Hippocampal formation (tissue), 2 donors: ENCODE data around the gene TMPRSS11E.
"Not testable (repeated sequence)": the region's sequence is repeated elsewhere in the genome, so short reads cannot be mapped to it uniquely, and the experiment has no call there.

ENCODE experiments used
- DNase-seq, 2 donors: peaks; one replicate each; lab custom pipeline; 2025; lab: John Stamatoyannopoulos, UW

The TMPRSS11E gene

GRCh38 chr4:68447201-68447600 is at the start of gene TMPRSS11E:
TMPRSS11E (plus strand) TSS chr4:68447463; CDS start chr4:68447513, 50 bp downstream.
- DNase-seq: no peak

DNA sequence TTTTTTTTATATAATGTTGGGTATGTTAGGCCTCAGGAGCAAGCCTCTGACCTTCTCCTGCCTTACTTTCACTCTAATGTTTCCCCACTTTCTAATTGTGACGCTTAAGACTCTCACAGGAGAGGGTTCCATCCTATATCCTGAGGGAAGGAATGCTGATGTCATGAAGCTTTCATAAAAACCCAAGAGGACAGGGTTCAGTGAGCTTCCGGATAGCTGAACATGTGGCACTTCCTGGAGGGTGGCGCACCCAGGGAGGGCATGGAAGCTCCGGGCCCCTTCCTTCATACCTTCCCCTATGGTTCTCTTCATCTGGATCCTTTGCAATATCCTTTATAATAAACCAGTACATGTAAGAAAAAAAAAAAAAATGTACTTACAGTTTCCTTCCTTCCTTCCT is 48.0 kb upstream of the TMPRSS11E start:
- no peak for DNase-seq

DNA sequence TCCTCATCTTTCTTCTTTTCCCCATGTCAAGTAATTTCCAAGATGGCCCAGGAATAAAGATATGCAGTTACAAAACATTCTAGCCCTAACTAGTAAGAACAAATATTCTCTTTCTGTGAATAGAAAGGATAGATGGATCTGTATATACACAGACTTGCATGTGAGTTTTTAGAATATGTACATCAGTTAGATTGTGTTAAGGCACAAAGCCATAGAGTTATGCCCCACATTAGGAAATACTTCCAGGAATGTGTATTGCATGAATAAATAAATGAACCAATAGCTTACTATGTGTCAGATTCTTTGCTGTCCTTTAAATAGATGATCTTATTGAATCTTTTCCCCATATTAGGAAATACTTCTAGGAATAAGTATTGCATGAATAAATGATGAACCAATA is 46.0 kb upstream of the TMPRSS11E start:
- no peak for DNase-seq

GRCh38 chr4:68404153-68404552 is 43.1 kb upstream of the TMPRSS11E start:
- DNase-seq: no peak

DNA sequence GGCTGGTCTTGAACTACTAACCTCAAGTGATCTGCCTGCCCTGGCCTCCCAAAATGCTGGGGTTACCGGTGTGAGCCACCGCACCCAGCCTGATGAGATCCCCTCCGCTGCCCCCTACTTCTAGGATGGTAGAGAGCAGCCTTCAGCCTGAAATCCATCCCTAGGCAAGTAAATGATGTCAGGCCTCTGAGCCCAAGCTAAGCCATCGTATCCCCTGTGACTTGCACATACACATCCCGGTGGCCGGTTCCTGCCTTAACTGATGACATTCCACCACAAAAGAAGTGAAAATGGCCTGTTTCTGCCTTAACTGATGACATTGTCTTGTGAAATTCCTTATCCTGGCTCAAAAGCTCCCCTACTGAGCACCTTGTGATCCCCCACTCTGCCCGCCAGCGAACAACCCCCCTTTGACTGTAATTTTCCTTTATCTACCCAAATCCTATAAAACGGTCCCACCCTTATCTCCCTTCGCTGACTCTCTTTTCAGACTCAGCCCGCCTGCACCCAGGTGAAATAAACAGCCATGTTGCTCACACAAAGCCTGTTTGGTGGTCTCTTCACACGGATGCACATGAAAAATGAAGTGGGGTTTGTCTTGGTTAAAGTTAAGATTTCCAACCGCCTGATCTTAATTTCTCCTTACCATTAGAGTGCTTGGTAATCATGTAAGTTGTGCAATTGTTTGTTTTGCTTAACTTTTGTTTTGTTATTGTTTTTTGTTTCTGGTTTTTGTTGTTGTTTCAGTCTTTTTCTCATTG is 41.4 kb upstream of the TMPRSS11E start:
- DNase-seq: not testable (repeated sequence)

- no peak for DNase-seq
Observed at GRCh38 chr4:68406479-68406859, 40.8 kb upstream of the TMPRSS11E start.

DNA sequence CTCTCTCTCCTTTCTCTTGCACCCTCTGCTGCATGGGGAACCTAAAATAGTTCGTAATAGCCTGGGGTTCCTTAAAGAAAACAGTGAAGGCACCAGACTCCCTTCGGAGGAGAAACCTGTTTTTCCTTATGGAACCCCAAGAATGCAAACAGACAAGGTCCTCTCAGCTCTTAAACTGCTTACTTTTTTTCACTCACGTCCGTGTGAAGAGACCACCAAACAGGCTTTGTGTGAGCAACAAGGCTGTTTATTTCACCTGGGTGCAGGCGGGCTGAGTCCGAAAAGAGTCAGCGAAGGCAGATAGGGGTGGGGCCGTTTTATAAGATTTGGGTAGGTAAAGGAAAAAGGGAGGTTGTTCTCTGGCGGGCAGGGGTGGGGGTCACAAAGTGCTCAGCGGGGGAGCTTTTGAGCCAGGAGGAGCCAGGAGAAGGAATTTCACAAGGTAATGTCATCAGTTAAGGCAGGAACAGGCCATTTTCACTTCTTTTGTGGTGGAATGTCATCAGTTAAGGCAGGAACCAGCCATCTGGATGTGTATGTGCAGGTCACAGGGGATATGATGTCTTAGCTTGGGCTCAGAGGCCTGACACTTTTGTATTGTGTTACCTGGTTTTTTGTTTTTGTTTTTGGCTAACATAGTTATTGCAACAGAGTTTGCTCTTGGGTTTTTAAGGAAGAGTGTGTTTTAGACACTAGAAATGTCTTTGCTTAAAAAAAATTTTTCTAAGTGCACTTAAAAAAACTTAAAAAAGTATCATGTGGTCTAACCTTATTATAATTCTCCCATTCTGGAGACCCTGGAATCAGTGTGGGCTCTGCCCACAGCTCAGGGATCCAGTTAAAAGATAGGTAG is 40.0 kb upstream of the TMPRSS11E start:
- not testable (repeated sequence) for DNase-seq

- no peak for DNase-seq
Observed at GRCh38 chr4:68407868-68408190, 39.4 kb upstream of the TMPRSS11E start.

- no peak for DNase-seq
Observed at GRCh38 chr4:68410149-68410548, 37.1 kb upstream of the TMPRSS11E start.

DNA sequence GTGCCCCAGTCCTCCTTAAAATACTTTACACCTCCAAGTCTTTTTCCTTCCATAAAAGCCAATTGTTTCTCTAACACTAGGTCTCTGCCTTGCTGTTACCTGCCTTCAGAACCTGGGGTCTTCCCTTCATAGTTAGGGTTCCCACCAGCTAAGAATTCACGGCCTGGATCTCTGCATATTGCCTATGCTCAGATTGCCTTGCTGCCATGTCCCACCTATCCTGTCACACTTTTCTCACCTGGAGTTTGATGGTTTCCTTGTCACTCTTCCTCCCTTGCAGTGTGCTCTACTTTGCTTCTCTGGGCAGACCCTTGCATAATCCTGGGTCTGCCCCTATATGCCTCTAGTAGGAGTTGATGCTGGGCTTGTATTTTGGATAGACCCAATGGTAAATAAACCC is 36.6 kb upstream of the TMPRSS11E start:
- DNase-seq: no peak

- not testable (repeated sequence) for DNase-seq
Observed at GRCh38 chr4:68412031-68412430, 35.2 kb upstream of the TMPRSS11E start.

DNA sequence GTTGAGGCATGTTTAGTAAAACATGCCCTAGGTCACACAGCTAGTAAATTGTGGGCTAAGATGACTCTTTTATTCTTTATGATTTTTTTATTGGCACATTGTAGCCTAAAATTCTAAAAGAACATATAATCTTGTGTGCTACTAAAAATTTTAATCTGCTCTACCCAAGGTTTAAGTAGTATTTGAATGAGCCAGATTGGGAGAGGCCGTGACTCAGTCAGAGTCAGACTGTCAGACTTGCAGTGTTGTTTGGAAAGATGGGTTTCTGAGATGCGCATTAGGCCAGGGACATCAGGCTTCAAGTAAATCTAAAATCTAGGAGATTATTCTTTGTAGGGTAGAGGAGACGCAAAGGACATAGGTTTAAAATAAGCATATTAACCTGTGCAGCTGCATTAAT is 30.7 kb upstream of the TMPRSS11E start:
- DNase-seq: no peak

DNA sequence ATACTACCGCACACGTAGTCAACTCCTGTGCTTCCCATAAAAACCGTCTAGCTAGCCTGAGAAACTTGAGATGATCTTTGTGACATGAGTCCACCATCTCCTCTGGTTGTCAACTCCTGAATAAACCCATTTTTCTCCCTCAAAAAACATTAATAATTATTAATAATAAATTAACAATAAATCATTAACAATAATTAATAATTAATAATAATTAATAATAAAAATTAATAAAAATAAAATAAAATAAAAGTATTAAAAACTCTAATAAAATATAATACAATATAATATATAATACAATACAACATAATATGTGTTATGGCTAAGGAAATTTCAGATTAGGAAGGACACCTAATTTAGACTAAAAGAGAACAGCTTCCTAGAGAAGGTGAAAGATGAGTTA is 20.7 kb upstream of the TMPRSS11E start:
- DNase-seq: no peak

- no peak for DNase-seq
Observed at GRCh38 chr4:68430337-68430736, 16.9 kb upstream of the TMPRSS11E start.

DNA sequence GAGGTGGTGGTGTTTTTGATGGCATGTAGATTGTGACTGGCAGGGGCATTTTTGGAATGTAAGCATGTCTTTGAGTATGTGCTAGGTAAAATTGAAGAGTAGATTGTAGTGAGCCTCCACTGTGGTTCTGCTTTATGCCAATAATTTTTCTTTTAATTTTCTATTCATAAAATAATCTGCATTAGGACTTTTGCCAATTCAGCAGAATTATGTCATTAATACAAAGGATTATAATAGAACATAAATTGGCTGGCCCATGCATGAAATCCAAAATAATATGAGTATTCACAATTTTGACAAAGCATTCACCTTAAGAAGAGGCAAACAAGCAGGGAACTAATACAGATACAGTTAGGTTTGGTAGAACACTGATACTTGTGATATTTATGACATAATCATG is 14.9 kb upstream of the TMPRSS11E start:
- no peak for DNase-seq

- DNase-seq: no peak
Observed at GRCh38 chr4:68433582-68433981, 13.7 kb upstream of the TMPRSS11E start.

- DNase-seq: no peak
Observed at GRCh38 chr4:68434277-68434676, 13.0 kb upstream of the TMPRSS11E start.

GRCh38 chr4:68434836-68435235 is 12.4 kb upstream of the TMPRSS11E start:
- DNase-seq: no peak

DNA sequence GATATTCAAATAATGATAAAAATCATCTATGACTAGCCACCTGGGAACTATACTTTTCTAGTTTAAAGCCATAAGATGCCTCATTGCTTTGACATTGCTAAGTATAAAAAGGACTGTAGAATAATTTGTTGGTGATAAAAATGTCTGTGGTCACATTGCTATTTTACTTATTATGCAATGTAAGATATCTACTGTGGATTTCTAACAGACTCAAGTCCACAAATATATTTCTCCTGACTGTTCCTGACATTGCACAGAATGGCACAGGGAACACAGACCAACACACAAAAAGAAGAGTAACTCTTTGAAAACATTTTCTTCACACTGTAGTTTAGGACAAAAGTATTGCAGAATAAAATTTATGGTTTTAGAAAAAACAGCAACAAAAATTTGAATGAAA is 2.2 kb upstream of the TMPRSS11E start:
- DNase-seq: no peak

DNA sequence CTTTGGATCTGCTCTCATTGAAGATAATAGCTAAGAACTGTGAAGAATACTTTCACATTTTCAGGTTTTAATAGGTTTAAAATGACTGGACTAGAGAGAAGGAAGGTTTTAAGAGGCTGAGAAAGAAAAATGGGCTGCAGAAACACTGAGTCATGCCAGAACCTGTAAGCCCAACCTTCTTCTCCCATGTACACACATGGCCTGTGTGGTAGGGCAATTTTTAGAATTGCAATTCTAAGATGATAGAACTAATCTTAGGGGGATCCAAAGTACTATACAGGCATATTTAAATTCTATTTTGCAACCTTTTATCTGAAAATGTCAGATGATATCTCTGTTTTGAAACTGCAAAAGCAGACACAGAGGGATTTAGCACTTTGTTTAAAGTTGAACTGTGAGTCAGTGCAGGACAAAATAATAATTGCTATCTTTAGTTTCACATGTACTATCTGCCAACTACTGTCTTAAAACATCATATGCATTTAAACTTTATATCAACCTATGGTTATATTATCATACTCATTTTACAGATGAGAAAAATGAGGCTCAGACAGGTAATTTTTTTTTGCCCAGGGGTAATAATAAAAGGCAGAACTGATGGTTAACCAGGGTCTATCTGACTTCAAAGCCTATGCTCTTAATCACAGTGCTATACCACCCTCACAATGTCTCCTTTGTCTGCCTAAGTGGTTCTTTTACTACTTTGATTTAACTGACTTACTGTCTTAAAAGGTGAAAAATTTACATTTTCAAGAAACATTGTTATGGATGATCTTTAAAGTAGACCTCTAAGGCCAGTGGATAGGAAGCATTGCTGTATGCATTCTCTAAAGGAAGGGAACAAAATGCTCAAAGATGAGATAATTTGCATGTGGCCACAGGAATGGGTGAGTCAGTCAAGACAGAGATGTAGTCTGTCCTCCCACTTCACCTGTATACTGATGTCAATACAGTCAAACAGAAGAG is 4.3 kb downstream of the TMPRSS11E start:
- DNase-seq: no peak

- no peak for DNase-seq
Observed at GRCh38 chr4:68460085-68460484, 12.8 kb downstream of the TMPRSS11E start.

GRCh38 chr4:68461790-68462189 is 14.5 kb downstream of the TMPRSS11E start:
- DNase-seq: no peak
